HAP-1 (cell line): ENCODE data around the gene FAM83E.
"Not testable (repeated sequence)": the region's sequence is repeated elsewhere in the genome, so short reads cannot be mapped to it uniquely, and the experiment has no call there.

Source experiments
- DNase-seq, 2 experiments: peaks; one replicate each; pipeline ENCODE4 v3.0.0-alpha.2; 2016 to 2020; ENCODE audit warnings: low spot score in 2 of 2
- H3K27me3 ChIP-seq: fragments of 250-450 bp; sonication (Bioruptor Pico); 2 replicates; pipeline ENCODE4 v1.5.1; 2020; ENCODE audit warnings: low read depth, mild to moderate bottlenecking, moderate library complexity
- H3K36me3 ChIP-seq: fragments of 250-450 bp; sonication (Bioruptor Pico); replicated peaks from 2 replicates; pipeline ENCODE4 v1.5.1; 2020; ENCODE audit warnings: mild to moderate bottlenecking
- H3K4me1 ChIP-seq: fragments of 250-450 bp; sonication (Bioruptor Pico); 2 replicates; pipeline ENCODE4 v1.5.1; 2020; ENCODE audit warnings: mild to moderate bottlenecking
- H3K4me3 ChIP-seq: fragments of 250-450 bp; sonication (Bioruptor Pico); 2 replicates; pipeline ENCODE4 v1.5.1; 2020; ENCODE audit warnings: mild to moderate bottlenecking, moderate library complexity
- H3K9me3 ChIP-seq: fragments of 250-450 bp; sonication (Bioruptor Pico); 2 replicates; pipeline ENCODE4 v1.5.1; 2020; ENCODE audit warnings: mild to moderate bottlenecking, moderate library complexity
- in situ Hi-C: fragments of 300-500 bp; cut with MboI; formaldehyde crosslinking; loops from 3 replicates; pipeline ENCODE4 v1.14.3; 2020; ENCODE audit warnings: low sequenced_read_pairs, inconsistent platforms, mixed read lengths

The FAM83E gene

GRCh38 chr19:48587387-48587786, 27.5 kb downstream of the FAM83E start:
- Histone ChIP-seq H3K36me3 (no peaks in the 10 kb centered on the region), H3K4me1 (peaks cover 12% of the 10 kb centered on the region)
- in situ Hi-C loops = loop anchor here (5.0 to 25.0 kb wide), 3 partner anchors 80 to 625 kb away; no protein-coding TSS in a partner anchor

GRCh38 chr19:48582168-48582567, 32.7 kb downstream of the FAM83E start:
- DNase-seq = no peak
- H3K9me3 ChIP-seq = no peaks in the 10 kb centered on the region
- H3K4me3 ChIP-seq = no peak overlapping the region
- in situ Hi-C loops = loop anchor here (5.0 to 25.0 kb wide), 3 partner anchors 267 to 620 kb away; no protein-coding TSS in a partner anchor
- no peaks in the 10 kb centered on the region for H3K36me3 ChIP-seq
- no peaks in the 10 kb centered on the region for H3K27me3 ChIP-seq
- peaks cover 7% of the 10 kb centered on the region for H3K4me1 ChIP-seq

More at GRCh38 chr19:48587387-48587786, 27.5 kb downstream of the FAM83E start:
- DNase-seq = no peak
- H3K4me3 ChIP-seq = no peak overlapping the region
- no peaks in the 10 kb centered on the region for H3K27me3 ChIP-seq
- H3K9me3 ChIP-seq = no peaks in the 10 kb centered on the region

GRCh38 chr19:48578891-48579290, 36.0 kb downstream of the FAM83E start:
- in situ Hi-C loops = loop anchor here (25.0 kb wide), 1 partner anchor 617 kb away; no protein-coding TSS in a partner anchor
- Histone ChIP-seq H3K4me1 (peaks cover 11% of the 10 kb centered on the region), H3K36me3 (no peaks in the 10 kb centered on the region), H3K9me3 (no peaks in the 10 kb centered on the region), H3K27me3 (no peaks in the 10 kb centered on the region), H3K4me3 (no peak overlapping the region)
- no peak for DNase-seq

GRCh38 chr19:48577908-48578307, 37.0 kb downstream of the FAM83E start:
- H3K27me3 ChIP-seq, H3K9me3 ChIP-seq, H3K4me3 ChIP-seq, H3K4me1 ChIP-seq, H3K36me3 ChIP-seq, DNase-seq: not testable (repeated sequence)
- in situ Hi-C loops = loop anchor here (25.0 kb wide), 1 partner anchor 616 kb away; no protein-coding TSS in a partner anchor

GRCh38 chr19:48575931-48576622, 38.8 kb downstream of the FAM83E start:
- in situ Hi-C loops = loop anchor here (25.0 kb wide), 1 partner anchor 614 kb away; no protein-coding TSS in a partner anchor
- no peaks in the 10 kb centered on the region for H3K9me3 ChIP-seq
- H3K27me3 ChIP-seq = no peaks in the 10 kb centered on the region
- DNase-seq = no peak
- peaks cover 6% of the 10 kb centered on the region for H3K4me1 ChIP-seq
- no peaks in the 10 kb centered on the region for H3K36me3 ChIP-seq
- no peak overlapping the region for H3K4me3 ChIP-seq

GRCh38 chr19:48573163-48573505, 41.7 kb downstream of the FAM83E start:
- H3K36me3 ChIP-seq = no peaks in the 10 kb centered on the region
- no peaks in the 10 kb centered on the region for H3K9me3 ChIP-seq
- H3K27me3 ChIP-seq = no peaks in the 10 kb centered on the region
- peaks cover 9% of the 10 kb centered on the region for H3K4me1 ChIP-seq
- no peak for DNase-seq
- H3K4me3 ChIP-seq = no peak overlapping the region
- in situ Hi-C loops = no loop called here

- H3K4me3 ChIP-seq = no peak overlapping the region
- H3K4me1 ChIP-seq = peaks cover 9% of the 10 kb centered on the region
- DNase-seq = no peak
- no peaks in the 10 kb centered on the region for H3K9me3 ChIP-seq
- in situ Hi-C loops = no loop called here
- no peaks in the 10 kb centered on the region for H3K27me3 ChIP-seq
- H3K36me3 ChIP-seq = no peaks in the 10 kb centered on the region
These were observed 43.3 kb downstream of the FAM83E start for GRCh38 chr19:48571378-48572162.

- peak; percentile 29 to 53 for DNase-seq
- peaks cover 17% of the 10 kb centered on the region for H3K4me1 ChIP-seq
These were observed 45.1 kb downstream of the FAM83E start for GRCh38 chr19:48569814-48570213.

GRCh38 chr19:48568345-48568886, 46.5 kb downstream of the FAM83E start:
- peaks cover 13% of the 10 kb centered on the region for H3K4me1 ChIP-seq
- no peaks in the 10 kb centered on the region for H3K9me3 ChIP-seq
- DNase-seq = no peak
- H3K27me3 ChIP-seq = no peaks in the 10 kb centered on the region
- no peaks in the 10 kb centered on the region for H3K36me3 ChIP-seq
- in situ Hi-C loops = no loop called here
- H3K4me3 ChIP-seq = no peak overlapping the region

More at GRCh38 chr19:48569814-48570213, 45.1 kb downstream of the FAM83E start:
- no peaks in the 10 kb centered on the region for H3K36me3 ChIP-seq
- no peaks in the 10 kb centered on the region for H3K9me3 ChIP-seq
- no peaks in the 10 kb centered on the region for H3K27me3 ChIP-seq
- H3K4me3 ChIP-seq = no peak overlapping the region
- in situ Hi-C loops = no loop called here

- DNase-seq = peak; percentile 47 to 81
- no peak overlapping the region for H3K4me3 ChIP-seq
- no peaks in the 10 kb centered on the region for H3K27me3 ChIP-seq
- no peaks in the 10 kb centered on the region for H3K36me3 ChIP-seq
- no peaks in the 10 kb centered on the region for H3K9me3 ChIP-seq
- peaks cover 16% of the 10 kb centered on the region for H3K4me1 ChIP-seq
- in situ Hi-C loops = no loop called here
These were observed 49.8 kb downstream of the FAM83E start for GRCh38 chr19:48565090-48565489.
